Measurements from ENCODE around the gene OLIG1. TPM values are rescaled to one million over a fixed set of nuclear protein-coding genes. Genes with fewer than 3 reads are reported as not detected.

Gene OLIG1
- total RNA-seq, 1 donor from 2014 or later: not detected

DNA sequence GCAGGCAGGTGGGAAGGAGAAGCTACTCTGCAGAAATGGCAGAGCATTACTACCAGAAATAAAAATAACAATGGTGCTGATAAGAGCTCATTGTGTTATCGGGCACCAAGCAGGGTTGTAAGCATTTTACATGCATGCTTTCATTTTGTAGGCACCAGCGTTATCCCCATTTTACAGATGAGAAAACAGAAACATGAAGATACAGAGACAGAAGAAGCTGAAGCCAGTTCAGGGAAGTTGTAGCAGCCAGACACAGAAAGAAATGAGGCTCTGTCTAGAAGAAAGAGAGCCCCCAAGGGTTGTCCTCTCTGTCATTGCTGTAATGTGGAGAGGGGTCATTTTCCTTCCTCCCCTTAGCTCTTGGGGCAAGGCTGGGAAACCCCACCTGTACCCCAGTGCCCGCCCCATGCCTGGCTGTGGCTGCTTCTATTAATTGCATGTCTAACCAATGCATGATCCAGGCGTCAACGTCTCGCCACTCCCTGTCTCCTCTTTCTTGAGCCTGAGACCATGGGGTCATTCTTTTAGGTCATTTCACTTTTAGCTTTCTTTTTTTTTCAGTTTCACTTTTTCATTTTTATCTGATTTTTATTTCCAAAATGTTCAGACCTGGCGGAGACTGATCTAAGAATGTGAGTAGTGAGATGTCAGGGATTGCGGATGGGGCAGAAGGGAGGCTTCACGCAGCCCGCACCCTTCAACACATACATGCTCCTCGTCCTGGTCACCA is 6.8 kb downstream of the OLIG1 start:
- Mint-ChIP-seq H3K27me3 (ENCODE audit: low read depth) (peaks cover 62% of the 10 kb centered on the region), H3K9me3 (ENCODE audit: low read depth) (no peaks in the 10 kb centered on the region), H3K36me3 (ENCODE audit: low read depth) (no peaks in the 10 kb centered on the region), H3K4me1 (ENCODE audit: low read depth) (peaks cover 12% of the 10 kb centered on the region), H3K27ac (ENCODE audit: unreplicated experiment) (no peak overlapping the region), H3K4me3 (ENCODE audit: unreplicated experiment) (no peak overlapping the region)
- TF ChIP-seq, protein P1, sequence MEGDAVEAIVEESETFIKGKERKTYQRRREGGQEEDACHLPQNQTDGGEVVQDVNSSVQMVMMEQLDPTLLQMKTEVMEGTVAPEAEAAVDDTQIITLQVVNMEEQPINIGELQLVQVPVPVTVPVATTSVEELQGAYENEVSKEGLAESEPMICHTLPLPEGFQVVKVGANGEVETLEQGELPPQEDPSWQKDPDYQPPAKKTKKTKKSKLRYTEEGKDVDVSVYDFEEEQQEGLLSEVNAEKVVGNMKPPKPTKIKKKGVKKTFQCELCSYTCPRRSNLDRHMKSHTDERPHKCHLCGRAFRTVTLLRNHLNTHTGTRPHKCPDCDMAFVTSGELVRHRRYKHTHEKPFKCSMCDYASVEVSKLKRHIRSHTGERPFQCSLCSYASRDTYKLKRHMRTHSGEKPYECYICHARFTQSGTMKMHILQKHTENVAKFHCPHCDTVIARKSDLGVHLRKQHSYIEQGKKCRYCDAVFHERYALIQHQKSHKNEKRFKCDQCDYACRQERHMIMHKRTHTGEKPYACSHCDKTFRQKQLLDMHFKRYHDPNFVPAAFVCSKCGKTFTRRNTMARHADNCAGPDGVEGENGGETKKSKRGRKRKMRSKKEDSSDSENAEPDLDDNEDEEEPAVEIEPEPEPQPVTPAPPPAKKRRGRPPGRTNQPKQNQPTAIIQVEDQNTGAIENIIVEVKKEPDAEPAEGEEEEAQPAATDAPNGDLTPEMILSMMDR (IDR thresholded peaks at IDR 0.05): no peak
- DNase-seq (ENCODE audit: low spot score): no peak

DNA sequence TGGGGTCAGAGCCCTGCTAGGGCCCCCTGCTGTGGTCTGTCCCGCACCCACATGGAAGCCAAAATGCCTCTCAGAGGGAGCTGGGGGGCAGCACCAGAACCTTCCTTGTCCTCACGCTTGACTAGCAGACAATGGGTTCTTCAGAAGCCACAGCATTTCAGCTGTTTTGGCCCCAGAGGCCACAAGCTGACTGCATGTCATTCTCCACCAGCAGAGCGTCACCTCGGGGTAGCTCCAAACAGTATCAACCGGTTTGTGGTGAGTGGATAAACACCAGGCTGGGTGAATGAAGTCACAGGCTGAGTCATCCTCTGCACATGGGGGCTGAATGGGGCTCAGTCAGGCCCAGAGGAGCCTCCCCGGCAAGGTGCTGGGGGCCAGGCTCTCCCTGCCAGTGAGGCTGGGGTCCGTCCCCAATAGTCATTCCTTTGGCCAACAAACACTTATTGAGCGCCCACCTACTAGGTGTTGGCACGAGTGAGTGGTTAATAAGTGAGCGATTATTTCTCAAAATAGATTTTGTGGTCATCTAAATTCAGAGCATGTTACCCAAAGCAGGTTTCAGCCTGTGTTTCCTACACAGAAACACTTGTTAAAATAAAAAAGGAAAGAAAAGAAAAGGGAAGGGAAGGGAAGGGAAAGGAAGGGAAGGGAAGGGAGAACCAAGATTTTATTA is 9.1 kb downstream of the OLIG1 start:
- H3K4me1 Mint-ChIP-seq (ENCODE audit: low read depth): peaks cover 6% of the 10 kb centered on the region
- peak overlapping the region; percentile 71 for H3K27ac Mint-ChIP-seq (ENCODE audit: unreplicated experiment)
- H3K27me3 Mint-ChIP-seq (ENCODE audit: low read depth): peaks cover 40% of the 10 kb centered on the region
- TF ChIP-seq, protein P1 (IDR thresholded peaks at IDR 0.05): no peak
- H3K9me3 Mint-ChIP-seq (ENCODE audit: low read depth): no peaks in the 10 kb centered on the region
- H3K4me3 Mint-ChIP-seq (ENCODE audit: unreplicated experiment): no peak overlapping the region
- no peaks in the 10 kb centered on the region for H3K36me3 Mint-ChIP-seq (ENCODE audit: low read depth)
- DNase-seq (ENCODE audit: low spot score): no peak

DNA sequence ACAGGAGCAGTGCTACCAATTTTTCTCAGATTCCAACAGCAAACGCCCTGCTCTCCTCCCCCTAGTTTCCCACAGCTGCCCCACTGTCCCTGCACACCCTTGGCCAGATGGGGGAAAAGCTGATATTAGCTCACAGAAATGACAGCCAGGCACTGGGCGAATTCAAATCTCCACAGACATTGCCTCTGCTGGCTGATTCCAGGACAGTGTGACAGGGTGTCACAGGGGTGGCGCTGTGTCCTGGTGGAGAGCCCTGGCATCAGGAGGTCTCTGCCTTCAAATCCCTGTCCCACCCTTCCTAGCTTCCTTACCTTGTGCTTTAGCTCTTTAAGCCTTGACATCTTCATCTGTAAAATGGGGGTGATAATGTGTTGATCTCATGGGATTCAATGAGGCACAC is 10.4 kb downstream of the OLIG1 start:
- DNase-seq (ENCODE audit: low spot score): no peak
- TF ChIP-seq, protein P1 (IDR thresholded peaks at IDR 0.05): no peak
- peaks cover 31% of the 10 kb centered on the region for H3K27me3 Mint-ChIP-seq (ENCODE audit: low read depth)
- no peak overlapping the region for H3K27ac Mint-ChIP-seq (ENCODE audit: unreplicated experiment)
- H3K36me3 Mint-ChIP-seq (ENCODE audit: low read depth): no peaks in the 10 kb centered on the region
- H3K4me1 Mint-ChIP-seq (ENCODE audit: low read depth): peaks cover 6% of the 10 kb centered on the region
- no peak overlapping the region for H3K4me3 Mint-ChIP-seq (ENCODE audit: unreplicated experiment)
- H3K9me3 Mint-ChIP-seq (ENCODE audit: low read depth): no peaks in the 10 kb centered on the region

DNA sequence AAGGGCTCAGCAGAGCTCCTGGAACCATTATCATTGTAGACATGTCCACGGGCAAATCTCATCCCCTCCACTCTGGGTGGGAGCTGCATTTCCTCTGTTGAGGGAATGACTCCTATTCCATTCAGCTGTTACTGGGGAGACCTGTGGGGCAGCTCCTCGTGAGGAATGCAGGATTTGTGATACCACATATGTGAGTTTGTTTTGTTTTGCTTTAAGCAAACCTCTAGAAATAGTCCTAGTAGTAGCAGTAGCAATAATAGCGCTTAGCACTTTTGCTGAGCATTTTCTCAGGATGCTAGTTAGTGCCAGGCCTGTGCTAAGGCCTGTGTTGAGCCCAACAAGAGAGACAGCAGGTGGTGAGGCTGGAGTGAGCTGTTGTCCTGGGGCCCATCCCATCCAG is 10.8 kb downstream of the OLIG1 start:
- H3K4me3 Mint-ChIP-seq (ENCODE audit: unreplicated experiment): no peak overlapping the region
- H3K4me1 Mint-ChIP-seq (ENCODE audit: low read depth): peaks cover 6% of the 10 kb centered on the region
- no peaks in the 10 kb centered on the region for H3K36me3 Mint-ChIP-seq (ENCODE audit: low read depth)
- peaks cover 27% of the 10 kb centered on the region for H3K27me3 Mint-ChIP-seq (ENCODE audit: low read depth)
- no peaks in the 10 kb centered on the region for H3K9me3 Mint-ChIP-seq (ENCODE audit: low read depth)
- no peak overlapping the region for H3K27ac Mint-ChIP-seq (ENCODE audit: unreplicated experiment)
- TF ChIP-seq, protein P1 (IDR thresholded peaks at IDR 0.05): no peak
- DNase-seq (ENCODE audit: low spot score): no peak

DNA sequence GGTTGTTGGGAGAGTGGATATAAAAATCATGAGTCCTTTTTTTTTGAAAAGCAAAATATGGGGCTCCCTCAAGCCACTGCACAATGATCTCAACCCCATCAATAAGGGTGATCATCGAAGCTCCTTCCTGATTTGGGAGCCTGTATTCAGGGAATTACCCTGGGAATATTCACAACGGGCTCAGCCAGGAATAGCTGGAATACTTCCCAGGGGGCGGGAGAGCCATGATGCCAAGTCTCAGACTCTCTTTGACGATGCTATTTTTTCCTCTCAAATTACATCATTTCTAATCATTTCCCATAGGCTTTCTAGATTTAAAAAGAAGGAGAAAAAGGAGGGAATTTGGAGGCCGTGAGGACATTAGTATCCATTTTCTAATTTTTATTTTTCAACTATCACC is 18.4 kb downstream of the OLIG1 start:
- H3K4me3 Mint-ChIP-seq (ENCODE audit: unreplicated experiment): no peak overlapping the region
- no peaks in the 10 kb centered on the region for H3K4me1 Mint-ChIP-seq (ENCODE audit: low read depth)
- no peak for DNase-seq (ENCODE audit: low spot score)
- no peaks in the 10 kb centered on the region for H3K36me3 Mint-ChIP-seq (ENCODE audit: low read depth)
- peaks cover 24% of the 10 kb centered on the region for H3K27me3 Mint-ChIP-seq (ENCODE audit: low read depth)
- TF ChIP-seq, protein P1 (IDR thresholded peaks at IDR 0.05): no peak
- H3K27ac Mint-ChIP-seq (ENCODE audit: unreplicated experiment): no peak overlapping the region
- H3K9me3 Mint-ChIP-seq (ENCODE audit: low read depth): no peaks in the 10 kb centered on the region

Data from chondrocyte (in vitro differentiated cells).